Suprapubic skin (tissue), 3 donors: ENCODE measurements around the gene ZDHHC3.

Experiments
- EP300 ChIP-seq: sonication (generic); formaldehyde crosslinking; IDR thresholded peaks from one replicate; pipeline ENCODE4 v1.6.1; 2017; ENCODE audit warnings: antibody characterized with exemption
- TF ChIP-seq, protein P1 (sequence below), 2 donors: fragments of 200-600 bp in 1 of 2; fragments of 450-650 bp in 1 of 2; sonication (generic) in 1 of 2; IDR thresholded peaks; one replicate each; pipeline ENCODE4 v1.5.1; 2016 to 2019; ENCODE audit warnings: antibody characterized with exemption in 2 of 2, mild to moderate bottlenecking in 1 of 2, moderate library complexity in 1 of 2

DNA sequence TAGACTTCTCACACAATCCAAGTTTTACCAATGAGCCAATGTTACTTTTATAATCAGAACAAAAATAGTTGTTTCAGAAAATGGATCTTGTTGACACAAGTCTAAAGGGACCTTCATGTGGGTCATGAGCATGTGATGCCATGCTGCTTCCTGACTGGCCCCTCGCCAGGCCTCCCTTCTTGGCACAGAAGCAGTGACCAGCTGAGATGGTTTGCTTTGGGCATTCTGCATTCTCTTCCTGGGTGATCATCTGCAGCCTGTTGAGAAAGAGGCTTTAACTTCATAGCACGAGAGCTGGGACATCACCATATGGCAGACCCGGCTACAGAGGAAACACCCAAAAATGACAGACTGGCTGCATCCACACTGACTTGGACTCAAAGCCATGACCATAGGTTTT lies 55.9 kb downstream of the ZDHHC3 start:
- TF ChIP-seq, protein P1, sequence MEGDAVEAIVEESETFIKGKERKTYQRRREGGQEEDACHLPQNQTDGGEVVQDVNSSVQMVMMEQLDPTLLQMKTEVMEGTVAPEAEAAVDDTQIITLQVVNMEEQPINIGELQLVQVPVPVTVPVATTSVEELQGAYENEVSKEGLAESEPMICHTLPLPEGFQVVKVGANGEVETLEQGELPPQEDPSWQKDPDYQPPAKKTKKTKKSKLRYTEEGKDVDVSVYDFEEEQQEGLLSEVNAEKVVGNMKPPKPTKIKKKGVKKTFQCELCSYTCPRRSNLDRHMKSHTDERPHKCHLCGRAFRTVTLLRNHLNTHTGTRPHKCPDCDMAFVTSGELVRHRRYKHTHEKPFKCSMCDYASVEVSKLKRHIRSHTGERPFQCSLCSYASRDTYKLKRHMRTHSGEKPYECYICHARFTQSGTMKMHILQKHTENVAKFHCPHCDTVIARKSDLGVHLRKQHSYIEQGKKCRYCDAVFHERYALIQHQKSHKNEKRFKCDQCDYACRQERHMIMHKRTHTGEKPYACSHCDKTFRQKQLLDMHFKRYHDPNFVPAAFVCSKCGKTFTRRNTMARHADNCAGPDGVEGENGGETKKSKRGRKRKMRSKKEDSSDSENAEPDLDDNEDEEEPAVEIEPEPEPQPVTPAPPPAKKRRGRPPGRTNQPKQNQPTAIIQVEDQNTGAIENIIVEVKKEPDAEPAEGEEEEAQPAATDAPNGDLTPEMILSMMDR (IDR thresholded peaks at IDR 0.05), result no peak
- no peak for TF ChIP-seq EP300
